Measurements from ENCODE around the gene ERGIC1. TPM values are rescaled to one million over a fixed set of nuclear protein-coding genes. Genes with fewer than 3 reads are reported as not detected.

ERGIC1 gene
- total RNA-seq, 1 donor from 2014 or later = 177 TPM

GRCh38 chr5:172939611-172940267 lies 105.7 kb downstream of the ERGIC1 start:
- H3K4me1 ChIP-seq = peaks cover 14% of the 10 kb centered on the region
- peaks cover 82% of the 10 kb centered on the region for H3K36me3 ChIP-seq
- ATAC-seq (peak in 1 of 2 donors; percentile 26), DNase-seq (no peak)
- TF ChIP-seq CTCF (IDR thresholded peaks at IDR 0.05) = no peak
- no peaks in the 10 kb centered on the region for H3K9me3 ChIP-seq
- H3K27ac ChIP-seq = peak overlapping the region; percentile 58
- no peak overlapping the region for H3K4me3 ChIP-seq
- intact Hi-C loops (cut with DNase I) = loop anchor here (5.0 kb wide), 1 partner anchor 227 kb away; no protein-coding TSS in a partner anchor
- no peaks in the 10 kb centered on the region for H3K27me3 ChIP-seq (ENCODE audit: low read depth)

- Histone ChIP-seq H3K4me1 (peaks cover 14% of the 10 kb centered on the region), H3K27me3 (ENCODE audit: low read depth) (no peaks in the 10 kb centered on the region), H3K4me3 (no peak overlapping the region), H3K27ac (peak overlapping the region; percentile 58), H3K36me3 (peaks cover 82% of the 10 kb centered on the region), H3K9me3 (no peaks in the 10 kb centered on the region)
- TF ChIP-seq CTCF (IDR thresholded peaks at IDR 0.05) = no peak
- ATAC-seq = peak; percentile 86 to 89
- DNase-seq = peak; percentile 77
- intact Hi-C loops (cut with DNase I) = no loop called here
Measured at GRCh38 chr5:172940268-172941066, 106.4 kb downstream of the ERGIC1 start.

- H3K9me3 ChIP-seq = no peaks in the 10 kb centered on the region
- peak overlapping the region; percentile 58 for H3K27ac ChIP-seq
- no peak overlapping the region for H3K4me3 ChIP-seq
- H3K36me3 ChIP-seq = peaks cover 81% of the 10 kb centered on the region
- peaks cover 14% of the 10 kb centered on the region for H3K4me1 ChIP-seq
- intact Hi-C loops (cut with DNase I) = no loop called here
- no peak for TF ChIP-seq CTCF (IDR thresholded peaks at IDR 0.05)
- ATAC-seq = peak in 1 of 2 donors; percentile 7
- no peak for DNase-seq
- no peaks in the 10 kb centered on the region for H3K27me3 ChIP-seq (ENCODE audit: low read depth)
Measured at GRCh38 chr5:172941067-172941516, 107.0 kb downstream of the ERGIC1 start.

- DNase-seq (no peak), ATAC-seq (no peak)
- no peaks in the 10 kb centered on the region for H3K9me3 ChIP-seq
- H3K4me1 ChIP-seq = peaks cover 14% of the 10 kb centered on the region
- H3K27me3 ChIP-seq (ENCODE audit: low read depth) = no peaks in the 10 kb centered on the region
- no peak overlapping the region for H3K4me3 ChIP-seq
- no peak for TF ChIP-seq CTCF (IDR thresholded peaks at IDR 0.05)
- intact Hi-C loops (cut with DNase I) = no loop called here
- H3K36me3 ChIP-seq = peaks cover 79% of the 10 kb centered on the region
- H3K27ac ChIP-seq = no peak overlapping the region
Measured at GRCh38 chr5:172942556-172942955, 108.5 kb downstream of the ERGIC1 start.

- H3K9me3 ChIP-seq = no peaks in the 10 kb centered on the region
- TF ChIP-seq CTCF (IDR thresholded peaks at IDR 0.05) = no peak
- peaks cover 76% of the 10 kb centered on the region for H3K36me3 ChIP-seq
- intact Hi-C loops (cut with DNase I) = no loop called here
- DNase-seq (no peak), ATAC-seq (no peak)
- H3K4me3 ChIP-seq = no peak overlapping the region
- H3K27ac ChIP-seq = peak overlapping the region; percentile 41
- peaks cover 14% of the 10 kb centered on the region for H3K4me1 ChIP-seq
- no peaks in the 10 kb centered on the region for H3K27me3 ChIP-seq (ENCODE audit: low read depth)
Measured at GRCh38 chr5:172943283-172943841, 109.3 kb downstream of the ERGIC1 start.
